Nephron progenitor cell (in vitro differentiated cells): ENCODE results near the gene ARAF.

Source experiments
- DNase-seq: peaks from one replicate; pipeline ENCODE4 v3.0.0; 2021
- H3K27ac Mint-ChIP-seq: 2 replicates; pipeline ENCODE4 v1.8.0; 2021; ENCODE audit warnings: mild to moderate bottlenecking, moderate library complexity, mixed read lengths
- H3K27me3 Mint-ChIP-seq: 2 replicates; pipeline ENCODE4 v1.8.0; 2021; ENCODE audit warnings: mild to moderate bottlenecking, low read depth, mixed read lengths; ENCODE audit not compliant: poor library complexity
- H3K36me3 Mint-ChIP-seq: 2 replicates; pipeline ENCODE4 v1.8.0; 2021; ENCODE audit warnings: low read depth, mixed read lengths
- H3K4me1 Mint-ChIP-seq: 2 replicates; pipeline ENCODE4 v1.8.0; 2021; ENCODE audit warnings: mixed read lengths
- H3K4me3 Mint-ChIP-seq: 2 replicates; pipeline ENCODE4 v1.8.0; 2021; ENCODE audit warnings: mild to moderate bottlenecking, moderate library complexity, mixed read lengths
- H3K9me3 Mint-ChIP-seq: 2 replicates; pipeline ENCODE4 v1.8.0; 2021; ENCODE audit warnings: mild to moderate bottlenecking, moderate library complexity, mixed read lengths
- CTCF ChIP-seq: fragments of 200-600 bp; sonication (generic); IDR thresholded peaks from 2 replicates; pipeline ENCODE4 v1.5.0; 2021; ENCODE audit warnings: antibody characterized with exemption

The ARAF gene

GRCh38 chrX:47578692-47579091, 17.7 kb downstream of the ARAF start:
- peaks cover 5% of the 10 kb centered on the region for H3K36me3 Mint-ChIP-seq
- H3K27me3 Mint-ChIP-seq, result peaks cover 2% of the 10 kb centered on the region
- H3K4me3 Mint-ChIP-seq, result no peak overlapping the region
- H3K9me3 Mint-ChIP-seq, result peaks cover 60% of the 10 kb centered on the region
- H3K4me1 Mint-ChIP-seq, result peaks cover 44% of the 10 kb centered on the region
- TF ChIP-seq CTCF, result no peak
- H3K27ac Mint-ChIP-seq, result no peak overlapping the region
- no peak for DNase-seq

GRCh38 chrX:47579537-47579936, 18.5 kb downstream of the ARAF start:
- H3K27me3 Mint-ChIP-seq, result peaks cover 2% of the 10 kb centered on the region
- peaks cover 64% of the 10 kb centered on the region for H3K9me3 Mint-ChIP-seq
- H3K27ac Mint-ChIP-seq, result no peak overlapping the region
- TF ChIP-seq CTCF, result no peak
- no peak overlapping the region for H3K4me3 Mint-ChIP-seq
- H3K4me1 Mint-ChIP-seq, result peaks cover 47% of the 10 kb centered on the region
- H3K36me3 Mint-ChIP-seq, result peaks cover 9% of the 10 kb centered on the region
- DNase-seq, result no peak

GRCh38 chrX:47581731-47582647, 21.0 kb downstream of the ARAF start, which contains the start of gene TIMP1:
Gene TIMP1 (plus strand): TSS chrX:47582436. CDS start chrX:47583416, 980 bp downstream.
- Mint-ChIP-seq H3K4me3 (peak within 1 kb of the TSS; percentile 66), H3K27ac (no peak within 1 kb of the TSS), H3K9me3 (peaks cover 69% of the 10 kb centered on the region), H3K36me3 (peaks cover 11% of the 10 kb centered on the region), H3K4me1 (peaks cover 40% of the 10 kb centered on the region), H3K27me3 (peaks cover 2% of the 10 kb centered on the region)
- peak; percentile 77 for DNase-seq
- TF ChIP-seq CTCF, result no peak

DNA sequence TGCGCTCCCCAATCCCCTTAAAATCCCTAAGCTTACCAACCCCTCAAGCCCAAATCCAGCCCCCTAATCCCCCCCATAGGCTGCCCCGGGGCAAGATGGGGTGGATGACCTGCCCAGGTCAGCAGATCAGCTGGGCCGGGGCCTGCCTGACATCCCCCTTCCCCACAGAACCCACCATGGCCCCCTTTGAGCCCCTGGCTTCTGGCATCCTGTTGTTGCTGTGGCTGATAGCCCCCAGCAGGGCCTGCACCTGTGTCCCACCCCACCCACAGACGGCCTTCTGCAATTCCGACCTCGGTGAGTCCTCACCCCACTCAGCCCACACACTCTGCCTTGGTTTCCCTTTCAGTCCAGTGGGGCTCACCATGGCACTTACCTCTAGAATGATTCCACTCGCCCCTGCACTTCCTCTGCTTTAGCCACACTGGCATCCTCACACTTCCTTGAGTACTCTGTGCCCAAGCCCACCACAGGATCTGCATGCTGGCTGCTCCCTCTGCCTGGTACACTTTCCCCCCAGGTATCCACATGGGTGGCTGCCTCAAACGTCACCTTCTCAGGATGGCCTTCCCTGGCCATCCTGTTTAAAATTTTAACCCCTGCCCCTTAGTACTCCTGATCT, 22.3 kb downstream of the ARAF start:
- peaks cover 10% of the 10 kb centered on the region for H3K36me3 Mint-ChIP-seq
- H3K27me3 Mint-ChIP-seq, result peaks cover 9% of the 10 kb centered on the region
- H3K4me3 Mint-ChIP-seq, result peak overlapping the region; percentile 70
- no peak for DNase-seq
- H3K4me1 Mint-ChIP-seq, result peaks cover 32% of the 10 kb centered on the region
- no peak for TF ChIP-seq CTCF
- H3K27ac Mint-ChIP-seq, result no peak overlapping the region
- H3K9me3 Mint-ChIP-seq, result peaks cover 65% of the 10 kb centered on the region

DNA sequence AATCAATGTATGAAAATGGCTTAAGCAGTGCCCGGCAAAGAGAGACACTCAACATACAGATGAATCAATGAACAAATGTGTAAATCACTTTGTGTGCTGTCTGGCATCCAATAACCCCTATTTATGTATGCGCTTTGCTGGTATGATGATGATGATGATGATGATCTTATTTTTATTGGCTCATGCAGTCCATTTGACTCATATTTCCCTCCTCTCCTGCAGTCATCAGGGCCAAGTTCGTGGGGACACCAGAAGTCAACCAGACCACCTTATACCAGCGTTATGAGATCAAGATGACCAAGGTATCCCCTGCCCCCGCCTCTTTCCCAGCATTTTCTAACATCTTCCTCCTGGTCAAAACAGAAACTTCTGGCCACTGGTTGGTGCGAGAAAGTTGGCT, 23.7 kb downstream of the ARAF start:
- H3K36me3 Mint-ChIP-seq, result peaks cover 10% of the 10 kb centered on the region
- no peak for TF ChIP-seq CTCF
- H3K4me3 Mint-ChIP-seq, result no peak overlapping the region
- no peak for DNase-seq
- H3K9me3 Mint-ChIP-seq, result peaks cover 63% of the 10 kb centered on the region
- H3K27me3 Mint-ChIP-seq, result peaks cover 6% of the 10 kb centered on the region
- H3K4me1 Mint-ChIP-seq, result peaks cover 20% of the 10 kb centered on the region
- no peak overlapping the region for H3K27ac Mint-ChIP-seq
